SJSA1 (cell line): ENCODE measurements around the gene RNPEPL1. TPM values are rescaled to one million over a fixed set of nuclear protein-coding genes. Genes with fewer than 3 reads are reported as not detected.

ENCODE experiments used
- DNase-seq, 2 experiments: peaks; one replicate each; pipeline ENCODE4 v3.0.0-alpha.2; 2015 to 2020; ENCODE audit warnings: low spot score in 2 of 2, low read depth in 1 of 2
- H3K27ac ChIP-seq: fragments of 250-450 bp; sonication (Bioruptor Pico); 2 replicates; pipeline ENCODE4 v1.5.1; 2020; ENCODE audit warnings: mild to moderate bottlenecking, moderate library complexity
- H3K27me3 ChIP-seq: fragments of 250-450 bp; sonication (Bioruptor Pico); replicated peaks from 2 replicates; pipeline ENCODE4 v1.5.1; 2020; ENCODE audit warnings: mild to moderate bottlenecking, moderate library complexity
- H3K36me3 ChIP-seq: fragments of 250-450 bp; sonication (Bioruptor Pico); 2 replicates; pipeline ENCODE4 v1.5.1; 2020; ENCODE audit warnings: mild to moderate bottlenecking
- H3K4me1 ChIP-seq: fragments of 250-450 bp; sonication (Bioruptor Pico); replicated peaks from 2 replicates; pipeline ENCODE4 v1.6.1; 2021; ENCODE audit warnings: mild to moderate bottlenecking
- H3K4me3 ChIP-seq: fragments of 250-450 bp; sonication (Bioruptor Pico); 2 replicates; pipeline ENCODE4 v1.5.1; 2020; ENCODE audit warnings: mild to moderate bottlenecking
- H3K9me3 ChIP-seq: fragments of 250-450 bp; sonication (Bioruptor Pico); replicated peaks from 2 replicates; pipeline ENCODE4 v1.5.1; 2020; ENCODE audit warnings: mild to moderate bottlenecking
- total RNA-seq: library from RNA; depleted of rRNA; stranded (reverse); fragments of >200 nt; shearing (Covaris generic); gene quantifications from 2 replicates; pipeline ENCODE4 v1.2.3, GENCODE V29; 2014

The RNPEPL1 gene
- total RNA-seq, 1 experiment from 2014 or later, result 14.3 TPM

DNA sequence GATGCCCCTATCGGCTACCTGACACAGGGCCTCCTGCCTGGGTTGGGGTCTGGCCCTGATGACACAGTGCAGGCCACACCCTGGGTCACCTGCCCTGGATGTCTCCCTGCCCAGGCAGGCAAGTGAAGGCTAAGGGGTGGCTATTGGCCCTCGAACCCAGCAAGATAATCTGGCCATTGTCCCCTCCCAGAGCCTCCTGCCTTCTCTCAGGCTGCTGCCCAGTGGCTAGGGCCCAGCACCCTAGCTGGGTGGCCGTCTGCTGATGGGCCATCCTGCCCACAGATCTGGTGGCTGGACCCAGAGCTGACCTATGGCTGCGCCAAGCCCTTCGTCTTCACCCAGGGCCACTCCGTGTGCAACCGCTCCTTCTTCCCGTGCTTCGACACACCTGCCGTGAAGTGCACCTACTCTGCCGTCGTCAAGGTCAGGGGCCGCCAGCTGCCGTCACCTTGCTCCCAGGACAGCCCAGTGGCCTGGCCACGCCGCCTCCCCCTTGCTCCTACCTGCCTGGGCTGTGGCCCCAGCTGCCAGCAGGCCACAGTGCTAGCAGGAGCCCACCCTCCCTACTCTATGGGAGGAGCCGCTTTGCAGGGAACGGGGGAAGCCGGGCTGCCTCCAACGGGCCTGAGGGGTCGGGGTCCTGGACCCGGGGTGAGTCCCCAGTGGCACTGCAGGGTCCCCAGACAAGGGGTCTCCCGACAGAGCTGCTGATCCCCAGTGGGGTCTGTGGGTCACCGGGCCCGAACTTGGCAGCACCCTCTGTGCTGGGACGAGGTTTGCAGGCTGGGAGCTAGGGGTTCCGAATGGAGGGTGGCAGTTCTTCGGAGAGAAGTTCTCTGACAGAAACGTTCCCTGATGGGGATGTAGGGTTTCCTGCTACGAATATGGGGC is 4.1 kb downstream of the RNPEPL1 start:
- Histone ChIP-seq H3K4me3 (no peak overlapping the region), H3K9me3 (0 out of 2 replicates have a peak, but pooled peaks cover 3% of the 10 kb centered on the region), H3K36me3 (peaks cover 35% of the 10 kb centered on the region), H3K27me3 (no peaks in the 10 kb centered on the region), H3K4me1 (peaks cover 22% of the 10 kb centered on the region), H3K27ac (no peak overlapping the region)
- no peak for DNase-seq

DNA sequence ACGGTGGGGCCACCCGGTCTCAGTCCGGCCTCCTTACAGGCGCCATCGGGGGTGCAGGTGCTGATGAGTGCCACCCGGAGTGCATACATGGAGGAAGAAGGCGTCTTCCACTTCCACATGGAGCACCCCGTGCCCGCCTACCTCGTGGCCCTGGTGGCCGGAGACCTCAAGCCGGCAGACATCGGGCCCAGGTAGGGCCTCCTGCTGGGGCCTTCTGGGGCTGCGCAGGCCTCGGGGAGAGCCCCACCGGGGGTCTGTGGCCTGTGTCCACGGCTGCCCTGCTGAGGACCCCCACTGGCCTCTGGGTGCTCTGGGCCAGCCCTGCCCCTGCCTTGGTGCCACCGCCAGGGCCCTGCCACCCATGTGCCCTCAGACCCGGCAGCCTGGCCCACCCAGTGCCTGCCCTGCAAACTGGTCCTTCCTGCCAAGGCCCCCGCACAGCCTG is 4.8 kb downstream of the RNPEPL1 start:
- H3K27ac ChIP-seq, result no peak overlapping the region
- peaks cover 42% of the 10 kb centered on the region for H3K36me3 ChIP-seq
- H3K9me3 ChIP-seq, result no peaks in the 10 kb centered on the region
- H3K27me3 ChIP-seq, result no peaks in the 10 kb centered on the region
- no peak for DNase-seq
- H3K4me1 ChIP-seq, result peaks cover 16% of the 10 kb centered on the region
- no peak overlapping the region for H3K4me3 ChIP-seq

DNA sequence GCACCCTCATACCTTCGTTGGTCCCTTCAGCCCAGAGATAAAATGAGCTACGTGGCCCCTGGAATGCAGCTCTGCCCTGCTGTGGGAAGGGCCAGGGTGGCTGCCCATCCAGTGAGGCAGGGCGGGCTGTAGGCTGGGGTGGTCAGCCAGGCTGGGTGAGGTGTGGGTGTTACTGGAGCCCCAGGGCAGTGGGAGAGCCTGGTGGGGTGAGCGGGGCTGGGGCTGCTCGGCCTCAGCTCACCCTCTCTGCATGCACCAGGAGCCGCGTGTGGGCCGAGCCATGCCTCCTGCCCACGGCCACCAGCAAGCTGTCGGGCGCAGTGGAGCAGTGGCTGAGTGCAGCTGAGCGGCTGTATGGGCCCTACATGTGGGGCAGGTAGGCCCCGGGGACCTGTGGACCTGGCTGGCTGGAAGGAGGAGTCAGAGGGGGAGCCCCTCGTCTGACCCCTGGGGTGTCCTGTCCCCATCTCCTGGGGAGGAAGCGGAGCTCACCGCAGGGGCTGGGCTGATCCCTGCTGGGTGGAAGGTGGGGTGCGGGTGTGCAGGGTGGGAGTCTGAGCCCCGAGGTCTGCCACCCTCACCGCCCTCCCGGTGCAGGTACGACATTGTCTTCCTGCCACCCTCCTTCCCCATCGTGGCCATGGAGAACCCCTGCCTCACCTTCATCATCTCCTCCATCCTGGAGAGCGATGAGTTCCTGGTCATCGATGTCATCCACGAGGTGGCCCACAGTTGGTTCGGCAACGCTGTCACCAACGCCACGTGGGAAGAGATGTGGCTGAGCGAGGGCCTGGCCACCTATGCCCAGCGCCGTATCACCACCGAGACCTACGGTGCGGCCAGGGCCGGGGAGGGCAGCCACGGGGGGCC is 5.5 kb downstream of the RNPEPL1 start:
- no peaks in the 10 kb centered on the region for H3K27me3 ChIP-seq
- H3K4me1 ChIP-seq, result peaks cover 14% of the 10 kb centered on the region
- H3K27ac ChIP-seq, result no peak overlapping the region
- H3K4me3 ChIP-seq, result no peak overlapping the region
- H3K36me3 ChIP-seq, result peaks cover 48% of the 10 kb centered on the region
- DNase-seq, result no peak
- H3K9me3 ChIP-seq, result no peaks in the 10 kb centered on the region

DNA sequence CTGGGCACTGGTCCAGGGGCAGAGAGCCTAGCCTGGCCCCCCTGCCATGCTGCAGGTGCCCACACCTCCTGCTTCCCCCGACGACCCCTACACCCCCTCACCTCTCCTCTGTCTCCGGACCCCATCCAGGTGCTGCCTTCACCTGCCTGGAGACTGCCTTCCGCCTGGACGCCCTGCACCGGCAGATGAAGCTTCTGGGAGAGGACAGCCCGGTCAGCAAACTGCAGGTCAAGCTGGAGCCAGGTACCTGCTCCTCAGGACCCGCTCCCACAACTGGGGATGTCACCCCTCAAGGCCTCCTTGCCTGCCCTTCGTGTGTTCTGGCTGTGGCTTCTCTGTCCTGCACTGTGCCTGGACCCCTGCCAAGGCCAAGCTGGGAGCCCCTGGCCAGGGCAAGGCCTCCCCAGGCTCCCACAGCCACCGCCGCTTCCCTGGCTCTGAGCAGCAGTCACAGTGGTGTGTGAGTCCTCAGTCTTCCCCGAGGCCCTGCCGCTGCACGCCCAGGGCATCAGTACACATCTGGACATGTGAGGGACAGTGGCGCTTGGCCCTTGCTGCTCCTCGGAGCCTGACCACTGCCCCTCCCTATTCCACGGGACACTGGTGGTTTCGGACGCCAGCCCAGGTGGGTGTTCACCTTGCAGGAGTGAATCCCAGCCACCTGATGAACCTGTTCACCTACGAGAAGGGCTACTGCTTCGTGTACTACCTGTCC is 6.3 kb downstream of the RNPEPL1 start:
- Histone ChIP-seq H3K4me3 (no peak overlapping the region), H3K27me3 (no peaks in the 10 kb centered on the region), H3K4me1 (peaks cover 7% of the 10 kb centered on the region), H3K36me3 (peaks cover 53% of the 10 kb centered on the region), H3K9me3 (no peaks in the 10 kb centered on the region), H3K27ac (no peak overlapping the region)
- DNase-seq, result no peak

DNA sequence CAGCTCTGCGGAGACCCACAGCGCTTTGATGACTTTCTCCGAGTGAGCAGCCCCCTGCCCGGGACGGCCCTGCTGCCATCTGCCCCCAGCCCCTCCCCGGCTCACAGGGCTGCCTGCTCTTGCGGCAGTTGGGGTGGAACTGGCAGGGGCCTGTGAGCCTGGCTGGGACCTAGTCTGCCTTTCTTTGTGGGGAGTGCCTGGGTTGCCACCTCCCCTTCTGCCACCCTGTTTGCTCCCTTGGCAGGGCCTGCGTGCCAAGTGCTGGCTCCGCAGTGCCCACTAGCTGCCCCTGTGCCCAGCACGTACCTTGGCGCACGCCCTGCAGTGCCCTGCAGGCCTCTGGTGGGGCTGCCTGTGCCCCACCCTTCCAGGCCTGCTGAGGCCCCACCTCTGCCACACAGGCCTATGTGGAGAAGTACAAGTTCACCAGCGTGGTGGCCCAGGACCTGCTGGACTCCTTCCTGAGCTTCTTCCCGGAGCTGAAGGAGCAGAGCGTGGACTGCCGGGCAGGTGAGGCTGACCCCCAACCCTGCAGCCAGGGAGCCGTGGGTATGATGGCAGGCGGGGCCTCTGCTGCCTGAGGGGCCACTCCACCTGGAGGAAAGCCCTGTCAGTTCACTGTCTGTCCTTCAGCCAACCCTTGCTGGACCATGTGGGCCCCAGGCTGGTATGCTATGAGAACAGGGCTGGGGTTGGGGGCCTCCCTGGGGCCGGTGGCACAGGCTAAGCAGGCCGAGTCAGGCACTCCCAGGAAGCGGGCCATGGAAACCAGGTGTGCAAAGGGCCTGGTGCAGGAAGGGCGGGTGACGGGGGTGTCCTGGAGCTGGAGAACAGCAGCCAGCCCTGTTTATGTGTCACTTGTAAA is 7.0 kb downstream of the RNPEPL1 start:
- peaks cover 52% of the 10 kb centered on the region for H3K36me3 ChIP-seq
- H3K9me3 ChIP-seq, result no peaks in the 10 kb centered on the region
- no peaks in the 10 kb centered on the region for H3K27me3 ChIP-seq
- DNase-seq, result no peak
- H3K4me3 ChIP-seq, result no peak overlapping the region
- H3K4me1 ChIP-seq, result peaks cover 7% of the 10 kb centered on the region
- no peak overlapping the region for H3K27ac ChIP-seq

DNA sequence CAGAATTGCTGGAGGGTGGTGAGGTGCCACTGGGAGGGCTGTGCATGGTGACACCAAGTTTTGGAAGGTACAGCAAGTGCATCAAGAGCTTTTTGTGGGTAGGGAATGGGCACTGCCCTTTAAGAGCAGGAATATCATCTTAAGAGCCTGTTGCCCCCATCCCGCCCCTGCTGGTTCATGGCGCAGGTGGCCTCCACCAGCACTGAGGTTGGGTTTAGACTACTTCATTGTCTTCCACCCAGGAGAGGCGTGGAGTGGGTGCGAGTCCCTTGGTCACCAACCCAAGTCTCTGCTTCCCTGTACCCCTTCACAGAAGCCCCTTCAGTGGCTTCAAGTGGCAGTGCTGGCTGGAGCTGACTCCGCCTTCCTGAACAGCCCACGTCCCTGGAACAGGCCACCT is 7.8 kb downstream of the RNPEPL1 start:
- Histone ChIP-seq H3K4me1 (peaks cover 9% of the 10 kb centered on the region), H3K27me3 (no peaks in the 10 kb centered on the region), H3K9me3 (no peaks in the 10 kb centered on the region), H3K4me3 (no peak overlapping the region), H3K36me3 (peaks cover 55% of the 10 kb centered on the region), H3K27ac (no peak overlapping the region)
- DNase-seq, result no peak

DNA sequence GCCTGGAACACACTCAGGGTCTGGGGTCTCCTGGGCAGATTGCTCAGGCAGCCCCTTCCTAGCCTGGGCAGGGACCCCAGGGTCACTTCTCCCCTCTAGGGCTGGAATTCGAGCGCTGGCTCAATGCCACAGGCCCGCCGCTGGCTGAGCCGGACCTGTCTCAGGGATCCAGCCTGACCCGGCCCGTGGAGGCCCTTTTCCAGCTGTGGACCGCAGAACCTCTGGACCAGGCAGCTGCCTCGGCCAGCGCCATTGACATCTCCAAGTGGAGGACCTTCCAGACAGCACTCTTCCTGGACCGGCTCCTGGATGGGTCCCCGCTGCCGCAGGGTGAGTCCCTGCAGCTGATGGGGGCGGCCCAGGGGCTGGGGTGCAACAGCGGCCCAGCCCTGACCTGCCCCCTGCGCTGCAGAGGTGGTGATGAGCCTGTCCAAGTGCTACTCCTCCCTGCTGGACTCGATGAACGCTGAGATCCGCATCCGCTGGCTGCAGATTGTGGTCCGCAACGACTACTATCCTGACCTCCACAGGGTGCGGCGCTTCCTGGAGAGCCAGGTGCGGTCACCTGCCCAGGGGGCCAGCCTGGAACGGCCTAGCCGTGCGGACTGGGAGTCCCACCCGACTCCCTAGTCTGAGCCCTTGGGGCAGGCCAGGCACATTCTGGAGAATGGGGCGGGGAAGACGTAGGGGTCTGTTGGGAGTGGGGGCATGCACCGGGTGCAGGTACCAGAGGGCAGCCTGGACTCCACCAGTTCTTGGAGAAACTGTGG is 8.3 kb downstream of the RNPEPL1 start:
- Histone ChIP-seq H3K4me3 (no peak overlapping the region), H3K36me3 (peaks cover 59% of the 10 kb centered on the region), H3K27me3 (no peaks in the 10 kb centered on the region), H3K4me1 (peaks cover 9% of the 10 kb centered on the region), H3K27ac (no peak overlapping the region), H3K9me3 (no peaks in the 10 kb centered on the region)
- no peak for DNase-seq

DNA sequence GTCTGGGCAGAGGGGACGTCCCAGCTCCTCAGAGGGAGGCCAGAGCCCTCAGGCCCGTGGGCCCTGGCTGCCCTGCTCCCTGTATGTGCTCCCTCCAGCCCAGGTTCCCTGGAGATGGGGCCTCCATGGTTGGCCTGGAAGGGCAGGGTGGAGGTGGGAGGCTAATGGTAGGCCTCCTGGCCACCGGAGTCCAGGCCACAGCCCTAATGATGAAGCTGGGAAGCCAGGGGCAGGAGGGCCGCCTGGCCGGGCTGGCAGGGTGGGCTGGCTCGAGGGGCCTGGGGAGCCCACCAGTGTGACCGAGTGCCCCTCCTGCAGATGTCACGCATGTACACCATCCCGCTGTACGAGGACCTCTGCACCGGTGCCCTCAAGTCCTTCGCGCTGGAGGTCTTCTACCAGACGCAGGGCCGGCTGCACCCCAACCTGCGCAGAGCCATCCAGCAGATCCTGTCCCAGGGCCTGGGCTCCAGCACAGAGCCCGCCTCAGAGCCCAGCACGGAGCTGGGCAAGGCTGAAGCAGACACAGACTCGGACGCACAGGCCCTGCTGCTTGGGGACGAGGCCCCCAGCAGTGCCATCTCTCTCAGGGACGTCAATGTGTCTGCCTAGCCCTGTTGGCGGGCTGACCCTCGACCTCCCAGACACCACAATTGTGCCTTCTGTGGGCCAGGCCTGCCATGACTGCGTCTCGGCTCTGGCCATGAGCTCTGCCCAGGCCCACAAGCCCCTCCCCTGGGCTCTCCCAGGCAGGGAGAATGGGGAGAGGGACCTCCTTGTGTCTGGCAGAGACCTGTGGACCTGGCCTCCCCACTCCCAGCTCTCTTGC is 9.2 kb downstream of the RNPEPL1 start:
- Histone ChIP-seq H3K9me3 (no peaks in the 10 kb centered on the region), H3K4me1 (peaks cover 9% of the 10 kb centered on the region), H3K4me3 (no peak overlapping the region), H3K27ac (no peak overlapping the region), H3K36me3 (peaks cover 59% of the 10 kb centered on the region), H3K27me3 (no peaks in the 10 kb centered on the region)
- no peak for DNase-seq

DNA sequence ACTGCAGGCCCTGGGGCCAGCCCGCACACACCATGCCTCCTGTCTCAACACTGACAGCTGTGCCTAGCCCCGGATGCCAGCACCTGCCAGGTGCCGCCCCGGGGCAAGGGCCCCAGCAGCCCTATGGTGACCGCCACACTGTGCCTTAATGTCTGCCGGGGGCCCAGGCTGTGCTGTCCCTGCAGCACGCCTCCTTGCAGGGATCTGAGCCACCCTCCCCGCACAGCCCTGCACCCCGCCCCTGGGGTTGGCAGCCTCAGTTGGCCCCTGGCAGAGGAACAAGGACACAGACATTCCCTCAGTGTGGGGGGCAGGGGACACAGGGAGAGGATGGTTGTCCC is 9.8 kb downstream of the RNPEPL1 start:
- Histone ChIP-seq H3K27ac (no peak overlapping the region), H3K4me3 (no peak overlapping the region), H3K36me3 (peaks cover 59% of the 10 kb centered on the region), H3K27me3 (no peaks in the 10 kb centered on the region), H3K4me1 (peaks cover 9% of the 10 kb centered on the region), H3K9me3 (no peaks in the 10 kb centered on the region)
- DNase-seq, result no peak

DNA sequence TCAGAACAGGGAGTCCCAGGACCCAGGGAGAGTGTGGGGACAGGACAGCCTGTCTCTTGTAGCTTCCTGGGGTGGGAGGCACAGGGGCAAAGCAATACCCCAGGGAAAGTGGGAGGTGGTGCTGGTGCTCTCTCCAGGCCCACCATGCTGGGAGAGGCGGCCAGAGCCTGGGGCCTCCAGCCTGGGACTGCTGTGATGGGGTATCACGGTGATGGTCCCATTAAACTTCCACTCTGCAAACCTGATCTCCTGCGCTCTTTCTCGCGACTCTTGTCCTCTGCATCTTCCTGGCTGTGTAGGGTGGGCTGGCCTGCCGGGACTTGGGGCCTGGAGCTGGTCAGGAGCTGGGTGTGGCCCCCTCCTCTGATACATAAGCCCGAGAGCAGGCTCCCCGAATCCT is 10.2 kb downstream of the RNPEPL1 start:
- Histone ChIP-seq H3K36me3 (peaks cover 59% of the 10 kb centered on the region), H3K27ac (no peak overlapping the region), H3K4me1 (peaks cover 9% of the 10 kb centered on the region), H3K27me3 (no peaks in the 10 kb centered on the region), H3K9me3 (no peaks in the 10 kb centered on the region), H3K4me3 (no peak overlapping the region)
- no peak for DNase-seq

DNA sequence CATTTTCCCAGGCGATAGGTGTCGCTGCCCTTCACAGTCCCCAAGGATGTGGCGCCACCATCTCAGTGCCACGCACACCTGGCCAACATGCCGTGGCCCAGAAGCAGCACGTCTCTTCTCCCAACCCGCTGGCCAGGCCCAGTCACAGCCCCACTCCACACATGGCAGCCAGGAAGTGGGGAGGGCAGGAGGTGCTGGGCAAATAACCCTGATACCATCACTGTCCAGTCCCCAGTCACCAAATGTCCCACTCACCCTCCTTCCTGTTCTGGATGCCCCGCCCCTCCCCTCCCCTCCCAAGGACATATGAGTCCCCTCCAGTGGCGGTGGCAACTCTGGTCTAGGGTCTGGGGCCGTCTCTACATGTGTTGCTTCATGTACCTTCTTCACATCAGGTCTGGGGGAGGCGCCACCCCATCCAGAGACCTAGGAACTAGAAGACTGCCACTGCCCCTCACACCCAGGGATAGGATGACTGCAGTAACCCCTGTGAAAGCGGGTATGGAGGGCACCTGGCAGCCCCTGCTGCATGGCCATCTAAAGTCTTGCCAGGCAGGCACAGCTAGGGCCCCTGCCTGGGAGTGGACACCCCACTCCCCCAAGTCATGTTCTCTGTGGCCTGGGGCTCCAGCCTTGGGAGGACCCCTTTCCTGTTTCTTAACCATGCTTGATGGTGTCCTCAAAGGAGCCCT is 10.9 kb downstream of the RNPEPL1 start:
- Histone ChIP-seq H3K4me3 (no peak overlapping the region), H3K4me1 (peaks cover 9% of the 10 kb centered on the region), H3K36me3 (peaks cover 62% of the 10 kb centered on the region), H3K27ac (no peak overlapping the region), H3K27me3 (no peaks in the 10 kb centered on the region), H3K9me3 (no peaks in the 10 kb centered on the region)
- DNase-seq, result no peak
